Activated CD4-positive, CD25-positive, alpha-beta regulatory T cell treated with anti-CD3 and anti-CD28 coated beads, Interleukin-2, amount 50 U/mL, for 72 hours (primary cell): ENCODE measurements around the gene THAP4.

Experiments
- DNase-seq: peaks from one replicate; pipeline ENCODE4 v3.0.0; 2021

Gene THAP4

GRCh38 chr2:241545106-241545505, 91.9 kb downstream of the THAP4 start:
- no peak for DNase-seq

DNA sequence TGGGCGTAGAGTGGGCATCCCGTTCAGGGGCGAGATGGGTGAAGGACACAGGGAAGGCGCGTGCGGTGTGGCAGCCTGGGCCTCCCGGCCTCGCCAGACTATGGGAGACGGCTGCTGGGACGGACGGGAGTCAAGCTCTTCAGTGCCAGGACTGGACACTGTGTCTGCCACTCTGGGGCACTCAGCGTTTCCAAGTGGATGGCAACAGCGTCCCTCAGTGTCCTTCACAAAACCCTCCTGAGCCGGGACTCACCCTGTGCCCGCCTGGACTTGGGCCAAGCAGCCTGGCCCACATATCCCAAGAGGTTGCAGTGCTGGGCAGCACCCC, 94.7 kb downstream of the THAP4 start:
- DNase-seq = no peak

GRCh38 chr2:241541564-241542277, 95.2 kb downstream of the THAP4 start:
- no peak for DNase-seq

DNA sequence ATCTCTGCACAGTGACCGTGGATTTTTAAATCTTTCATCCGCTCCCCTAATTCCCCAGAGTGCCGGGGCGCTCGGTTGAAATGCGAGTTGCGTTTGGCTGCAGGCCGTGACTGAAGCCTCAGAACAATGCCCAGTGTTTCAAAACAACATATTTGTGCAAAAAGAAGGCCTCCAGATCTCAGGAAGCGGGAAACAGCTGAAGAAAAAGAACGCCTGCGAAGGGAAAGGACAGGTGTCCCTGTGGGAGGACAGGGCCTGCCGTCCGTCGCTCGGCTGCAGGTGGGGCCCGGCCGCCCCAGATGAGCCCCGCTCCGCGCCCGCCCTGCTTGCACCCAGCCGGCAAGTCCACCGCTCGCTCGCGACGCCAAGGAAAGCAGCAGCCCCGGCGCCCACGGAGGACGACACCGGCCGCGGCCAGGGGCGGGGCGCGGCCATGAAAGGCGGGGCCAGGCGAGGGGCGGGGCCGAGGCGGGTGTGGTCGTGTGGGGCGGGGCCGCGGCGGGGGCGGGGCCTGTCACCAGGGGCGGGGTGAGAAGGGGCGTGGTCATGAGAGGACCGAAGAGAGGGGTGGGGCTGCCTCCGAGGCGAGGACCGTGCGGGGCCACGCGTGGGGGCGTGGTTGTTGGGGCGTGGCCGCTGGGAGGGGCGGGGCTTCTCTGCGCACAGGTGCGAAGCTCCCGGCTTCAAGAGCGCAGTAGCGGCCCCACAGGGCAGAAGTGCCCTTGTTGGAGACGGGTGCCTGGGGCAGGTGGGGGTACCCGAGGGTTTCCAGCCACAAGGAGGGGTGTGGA, 96.0 kb downstream of the THAP4 start:
- peak; percentile 71 for DNase-seq

DNA sequence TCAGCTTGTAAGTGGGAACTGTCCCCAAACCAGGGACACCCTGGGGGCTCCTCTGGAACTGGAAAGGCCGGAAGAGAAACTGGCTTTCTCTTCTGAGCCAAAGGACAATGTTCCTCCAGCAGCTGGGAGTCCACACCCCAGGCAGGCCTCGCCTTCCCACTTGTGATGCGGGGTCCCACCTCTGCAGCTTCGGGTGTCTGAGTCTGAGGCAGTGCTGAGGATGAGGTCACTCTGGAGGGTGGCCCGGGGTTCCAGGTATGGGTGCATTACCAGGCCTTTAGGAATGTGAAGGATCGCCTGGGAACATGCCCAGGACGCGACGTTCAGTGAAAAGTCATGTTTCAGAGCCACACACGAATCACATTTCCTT, 96.6 kb downstream of the THAP4 start:
- DNase-seq = no peak

GRCh38 chr2:241539616-241540374, 97.2 kb downstream of the THAP4 start:
- no peak for DNase-seq

DNA sequence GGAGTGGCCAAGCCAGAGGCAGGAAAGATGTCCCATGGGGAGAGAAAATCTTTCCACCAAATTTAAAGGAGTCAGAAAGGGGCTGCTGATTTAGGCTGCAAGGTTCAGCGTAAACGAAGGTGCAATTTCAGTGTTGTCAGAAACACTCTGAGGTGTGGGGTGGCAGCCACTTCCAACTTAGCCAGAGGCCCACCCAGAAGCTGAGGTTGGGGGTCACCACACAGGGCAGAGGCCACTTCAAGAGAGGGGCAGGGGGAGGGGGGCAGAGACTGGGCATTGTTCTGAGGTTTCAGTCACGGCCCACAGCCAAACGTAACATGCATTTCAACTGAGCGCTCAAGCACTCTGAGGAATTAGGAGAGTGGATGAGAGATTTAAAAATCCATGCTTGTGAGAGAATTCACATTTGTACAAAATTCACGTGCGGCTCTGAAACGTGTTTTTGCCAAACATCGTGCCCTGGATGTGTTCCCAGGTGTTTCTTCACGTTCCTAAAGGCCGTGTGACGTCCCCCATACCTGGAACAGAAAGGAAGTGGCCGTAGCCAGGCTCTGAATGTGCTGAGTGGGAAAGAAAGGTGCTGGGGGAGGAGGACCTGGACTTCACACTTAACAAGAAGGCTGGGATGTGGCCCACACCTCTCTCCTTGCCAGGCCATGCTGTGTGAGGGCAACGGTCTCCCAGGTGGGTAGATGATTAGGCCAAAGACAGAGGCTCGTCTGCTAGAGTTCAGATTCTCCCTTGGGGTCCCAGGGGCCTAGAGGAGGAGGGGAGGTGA, 97.9 kb downstream of the THAP4 start:
- no peak for DNase-seq

DNA sequence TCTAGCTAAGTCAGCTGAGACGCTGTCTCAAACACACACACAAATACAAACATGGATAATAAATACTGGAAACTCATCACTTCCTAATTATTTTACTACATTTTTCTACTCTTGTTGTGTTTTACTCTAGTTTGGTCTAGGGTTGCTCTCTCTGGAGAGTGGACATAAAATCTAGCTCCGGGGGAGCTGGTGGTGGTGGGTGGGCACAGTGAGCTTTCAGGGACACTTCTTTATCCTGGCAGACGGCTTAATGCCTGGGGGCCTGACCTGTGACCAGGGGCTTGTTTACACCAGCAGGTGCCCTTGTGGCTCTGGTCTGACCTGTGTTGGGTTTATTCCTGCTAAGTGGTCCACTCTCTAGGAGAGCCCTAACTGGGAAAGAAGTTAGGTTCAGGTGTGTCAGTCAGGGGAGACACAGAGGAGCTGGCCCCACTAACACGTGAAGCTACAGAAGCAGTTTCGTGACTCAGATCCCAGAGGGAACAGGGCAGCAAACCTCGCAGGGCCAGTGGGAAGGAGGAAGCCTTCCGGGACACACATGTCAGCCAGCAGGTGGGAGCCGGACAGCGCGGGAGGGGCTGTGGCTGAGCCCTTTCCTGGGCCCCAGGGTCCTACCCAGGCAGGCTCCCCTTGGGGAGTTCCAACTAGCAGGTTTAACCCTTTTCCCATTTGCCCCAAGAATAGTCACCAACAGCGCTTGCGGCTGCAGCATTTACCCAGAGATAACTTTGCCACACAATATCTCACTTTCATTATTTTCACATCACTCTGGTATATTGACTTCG, 100.9 kb downstream of the THAP4 start:
- DNase-seq = no peak

GRCh38 chr2:241534701-241535375, 102.1 kb downstream of the THAP4 start:
- DNase-seq = no peak
